HG03025 (cell line): ENCODE data around the gene SLC15A4.
"Not testable (repeated sequence)": the region's sequence is repeated elsewhere in the genome, so short reads cannot be mapped to it uniquely, and the experiment has no call there.

ENCODE experiments used
- ATAC-seq: cut with Tn5 transposase; IDR thresholded peaks from one replicate; pipeline ENCODE4 v1.9.1; 2021; ENCODE audit warnings: mild to moderate bottlenecking, moderate library complexity; ENCODE audit not compliant: unreplicated experiment, low FRiP score

SLC15A4 gene

DNA sequence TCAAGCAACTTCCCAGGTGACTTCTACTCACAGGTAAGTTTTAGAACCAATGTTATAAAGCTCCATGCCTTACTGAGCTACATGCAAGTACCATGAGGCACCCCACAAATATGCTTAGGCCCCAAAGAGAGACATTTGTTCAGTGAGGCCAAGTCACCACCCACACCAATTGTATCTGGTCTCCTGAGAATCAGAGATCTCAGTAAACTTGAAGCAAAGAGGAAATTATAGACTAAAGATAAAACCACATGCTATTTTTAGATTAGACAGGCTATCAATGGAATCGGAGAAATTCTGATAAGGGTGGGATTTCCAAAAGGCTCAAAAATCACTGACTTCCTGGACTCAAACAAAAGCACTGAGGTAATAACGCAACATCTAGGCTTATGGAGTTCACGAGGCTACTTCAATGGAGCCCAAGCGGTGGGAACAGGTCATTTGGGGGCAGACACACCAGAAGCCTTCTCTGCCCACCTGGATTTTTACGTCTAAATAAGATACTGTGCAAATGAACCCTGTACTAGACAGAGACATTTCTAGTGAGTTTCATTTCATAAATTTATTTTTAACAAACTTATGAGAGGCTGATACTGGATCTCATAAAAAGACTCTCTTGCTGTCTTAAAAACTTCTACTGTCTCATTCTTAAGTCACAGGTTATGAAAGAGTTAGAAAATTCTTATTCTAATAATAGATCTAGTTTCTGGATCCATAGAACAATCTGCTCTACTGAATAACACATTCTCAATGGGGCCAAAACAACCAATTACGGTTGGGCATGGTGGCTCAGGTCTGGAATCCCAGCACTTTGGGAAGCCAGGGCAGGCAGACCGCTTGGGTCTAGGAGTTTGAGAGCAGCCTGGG is 7.7 kb downstream of the SLC15A4 start:
- no peak for ATAC-seq

DNA sequence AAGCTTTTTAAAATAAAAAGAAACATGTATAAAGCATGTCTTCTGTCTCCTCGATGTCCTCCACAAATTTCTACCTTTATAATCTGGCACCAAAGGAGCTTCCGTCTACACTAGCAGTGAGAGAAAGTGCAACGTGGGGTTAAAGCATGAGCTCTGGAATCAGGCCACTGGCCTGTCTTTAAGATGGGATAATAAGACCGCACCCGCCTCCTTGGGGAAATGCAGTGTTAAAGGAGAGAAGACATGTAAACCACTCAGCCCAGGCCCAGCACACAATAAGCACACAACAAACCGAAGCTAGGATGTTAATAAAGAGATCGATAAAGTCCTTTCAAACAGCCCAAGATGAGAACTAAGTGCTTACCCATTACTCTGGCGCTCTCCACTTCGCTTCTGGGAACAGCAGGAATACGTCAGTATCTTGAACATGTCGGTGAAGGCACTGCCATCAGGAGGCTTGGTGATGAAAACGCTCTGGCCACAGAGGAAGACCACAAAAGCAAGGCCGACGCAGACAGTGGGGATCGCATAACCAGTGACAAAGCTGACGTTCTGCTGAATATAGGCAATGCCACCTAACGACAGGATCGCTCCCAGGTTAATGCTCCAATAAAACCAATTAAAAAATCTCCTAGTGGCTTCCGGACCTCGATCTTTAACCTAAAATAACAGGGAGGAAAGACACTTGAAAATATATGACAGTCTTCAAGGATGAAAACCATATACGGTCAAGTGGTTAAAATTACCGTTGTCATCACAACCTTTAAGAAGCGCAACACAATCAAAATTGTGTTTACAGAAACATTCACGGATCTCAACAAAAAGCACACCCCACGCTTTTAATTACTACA is 9.1 kb downstream of the SLC15A4 start:
- no peak for ATAC-seq

DNA sequence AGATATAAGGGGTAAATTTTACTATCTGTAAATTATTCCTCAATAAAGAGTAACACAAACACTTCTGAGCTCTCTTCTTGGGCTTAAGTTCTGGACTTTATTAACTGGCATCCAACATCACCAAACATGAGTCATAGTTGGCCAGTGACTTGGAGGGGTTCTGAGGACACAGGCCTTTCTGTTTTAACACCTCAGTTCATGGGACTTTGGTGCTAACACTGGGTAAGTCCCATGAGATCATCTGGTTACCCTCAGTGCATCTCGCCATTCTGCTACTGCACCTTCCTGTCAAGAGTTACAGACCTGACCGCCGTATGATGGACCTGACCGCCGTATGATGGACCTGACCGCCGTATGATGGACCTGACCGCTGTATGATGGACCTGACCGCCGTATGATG is 9.9 kb downstream of the SLC15A4 start:
- no peak for ATAC-seq

DNA sequence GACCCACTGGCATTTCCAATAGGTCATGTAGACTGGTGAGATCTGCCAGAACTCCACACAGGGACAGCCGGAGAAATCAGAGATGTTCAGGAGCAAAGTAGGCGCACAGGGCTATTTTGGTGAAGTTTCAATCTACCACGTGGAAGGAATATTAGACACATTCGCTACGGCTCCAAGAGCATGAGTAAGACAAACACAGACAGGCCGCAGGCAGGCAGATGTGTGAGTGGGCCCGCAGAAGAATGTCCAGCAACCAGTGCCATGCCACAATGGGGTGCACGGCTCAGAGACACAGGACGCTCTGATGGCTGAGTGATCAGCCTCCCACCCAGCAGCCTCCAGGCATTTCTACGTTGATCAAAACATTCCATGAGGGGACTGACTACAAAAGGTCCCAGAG is 10.4 kb downstream of the SLC15A4 start:
- no peak for ATAC-seq

DNA sequence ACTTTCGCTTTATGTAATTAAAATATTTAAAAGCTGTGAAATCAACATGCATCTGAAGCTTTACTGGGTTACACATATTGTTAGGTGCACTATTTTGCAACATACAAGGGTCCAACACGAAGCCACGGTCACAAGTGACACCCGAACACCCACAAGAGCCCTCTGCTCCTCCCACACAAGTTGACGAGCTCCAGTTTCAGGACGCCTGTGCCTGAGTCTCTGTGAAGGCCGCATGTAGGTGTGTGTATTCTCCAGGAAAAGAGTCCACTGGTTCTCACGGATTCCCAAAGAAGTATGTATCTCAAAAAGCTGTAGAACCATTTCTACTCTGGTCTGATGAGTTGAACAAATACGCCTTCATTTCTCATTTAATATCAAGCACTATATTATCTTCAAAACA is 12.0 kb downstream of the SLC15A4 start:
- ATAC-seq: no peak

DNA sequence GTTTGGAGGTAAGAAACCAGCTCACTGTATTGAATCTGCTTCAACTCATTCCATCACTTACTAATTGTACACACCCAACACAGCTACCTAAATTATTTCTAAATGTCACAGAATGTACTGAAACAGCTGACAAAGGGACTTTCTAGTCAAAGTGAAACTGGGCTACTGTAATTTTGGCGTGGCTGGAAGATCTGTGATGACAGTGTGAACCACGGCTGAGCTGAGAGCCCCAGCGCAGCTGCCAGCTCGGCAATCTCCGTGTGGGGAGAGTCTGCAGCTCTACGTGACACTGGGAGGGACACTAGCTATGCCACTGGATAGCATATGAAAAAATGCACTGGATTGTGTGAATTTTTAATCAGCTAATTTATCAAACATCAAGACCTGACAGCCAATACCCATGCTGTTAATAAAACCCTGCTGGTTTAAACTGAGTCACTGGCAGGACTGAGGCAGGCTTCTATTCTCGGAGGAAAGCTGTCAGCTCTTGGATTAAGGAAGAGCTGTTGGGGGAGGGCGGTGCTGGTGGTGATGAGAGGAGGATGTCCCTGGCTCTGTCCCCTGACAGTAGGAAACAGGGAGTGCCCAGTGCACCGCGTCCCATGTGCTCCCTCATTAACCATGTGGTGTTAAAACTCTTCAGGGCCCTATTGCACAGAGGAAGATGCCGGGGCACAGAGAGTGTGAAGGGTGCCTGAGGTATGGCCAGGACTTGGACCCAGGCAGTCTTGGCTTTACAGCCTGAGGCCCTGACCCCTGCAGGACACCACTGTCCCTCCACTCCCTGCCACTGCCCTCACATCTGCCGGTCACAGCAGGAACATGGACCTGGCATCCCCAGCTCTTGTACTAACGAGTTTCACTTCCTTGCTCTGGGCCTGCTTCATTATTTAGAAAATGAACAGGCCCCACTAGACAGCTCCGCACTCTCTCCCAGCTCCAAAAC is 13.3 kb downstream of the SLC15A4 start:
- peak; percentile 64 for ATAC-seq

DNA sequence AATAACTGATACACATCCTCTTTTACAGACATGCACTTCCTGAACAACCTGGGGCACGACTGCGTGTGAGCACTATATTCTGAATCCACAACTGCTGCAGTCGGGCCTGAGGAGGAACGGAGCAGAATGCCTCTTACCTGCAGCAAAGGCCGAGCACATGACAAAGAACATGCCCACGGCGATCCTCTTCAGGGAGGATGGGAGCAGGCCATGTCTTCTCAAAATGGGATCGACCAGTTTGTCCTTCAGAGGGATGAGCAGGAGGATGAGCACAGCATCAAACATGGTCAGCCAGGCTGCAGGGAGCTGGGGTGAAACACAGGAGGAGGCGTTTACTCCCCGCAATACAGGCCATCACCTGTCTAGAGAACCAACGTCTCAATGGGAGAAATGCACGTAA is 15.1 kb downstream of the SLC15A4 start:
- no peak for ATAC-seq

DNA sequence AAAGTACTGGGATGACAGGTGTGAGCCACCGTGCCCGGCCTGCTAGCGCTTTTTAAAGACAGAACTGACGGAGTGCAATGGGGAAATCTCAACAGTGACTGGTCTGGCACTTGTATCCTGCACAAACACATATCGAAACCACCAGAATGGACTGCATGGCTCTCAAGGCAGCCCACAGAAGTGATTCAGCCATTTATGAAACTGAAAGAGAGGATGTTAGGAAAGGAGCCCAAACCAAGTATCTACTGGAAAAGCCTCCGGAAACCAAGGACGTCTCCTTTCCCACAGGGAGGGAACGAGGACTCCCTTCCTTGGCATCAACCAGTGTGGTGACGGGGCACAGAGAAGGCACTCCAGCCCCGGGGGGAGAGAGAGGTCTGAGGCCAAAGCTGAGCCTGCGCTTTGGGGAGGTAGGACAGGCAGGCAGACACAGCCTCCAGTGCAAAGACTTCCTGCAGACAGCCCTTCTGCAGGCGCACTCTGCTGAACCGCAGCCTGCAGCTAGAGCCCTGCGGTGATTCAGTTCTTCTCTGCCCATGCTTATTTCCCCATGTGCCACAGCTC is 16.5 kb downstream of the SLC15A4 start:
- no peak for ATAC-seq

DNA sequence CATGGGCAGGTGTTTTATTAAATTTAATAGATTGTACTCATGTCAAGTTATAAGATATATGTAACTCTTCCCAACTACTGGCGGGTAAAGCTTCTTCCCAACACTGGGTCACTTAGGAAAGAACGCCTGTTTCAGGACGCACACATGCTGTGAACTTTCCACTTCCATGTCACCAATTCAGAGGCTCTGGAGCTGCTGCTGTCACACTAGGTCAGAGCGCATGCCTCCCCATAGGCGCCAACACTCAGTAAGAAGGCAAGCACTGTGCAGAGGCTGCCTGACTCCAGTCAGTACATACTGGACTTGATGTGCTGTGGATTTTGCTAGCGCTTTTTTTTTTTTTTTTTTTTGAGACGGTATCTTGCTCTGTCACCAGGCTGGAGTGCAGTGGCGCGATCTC is 17.2 kb downstream of the SLC15A4 start:
- ATAC-seq: no peak

DNA sequence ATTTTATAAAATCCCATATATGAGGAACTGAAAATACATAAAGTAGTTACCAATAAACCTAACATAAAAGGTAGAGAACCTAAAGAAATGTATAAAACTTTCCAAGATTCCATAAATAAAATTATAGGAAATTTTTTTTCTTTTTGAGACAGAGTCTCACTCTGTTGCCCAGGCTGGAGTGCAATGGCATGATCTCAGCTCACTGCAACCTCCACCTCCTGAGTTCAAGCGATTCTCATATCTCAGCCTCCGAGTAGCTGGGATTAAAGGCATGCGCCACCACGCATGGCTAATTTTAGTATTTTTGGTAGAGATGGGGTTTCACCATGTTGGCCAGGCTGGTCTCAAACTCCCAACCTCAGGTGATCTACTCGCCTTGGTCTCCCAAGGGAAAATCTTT is 18.4 kb downstream of the SLC15A4 start:
- ATAC-seq: not testable (repeated sequence)

DNA sequence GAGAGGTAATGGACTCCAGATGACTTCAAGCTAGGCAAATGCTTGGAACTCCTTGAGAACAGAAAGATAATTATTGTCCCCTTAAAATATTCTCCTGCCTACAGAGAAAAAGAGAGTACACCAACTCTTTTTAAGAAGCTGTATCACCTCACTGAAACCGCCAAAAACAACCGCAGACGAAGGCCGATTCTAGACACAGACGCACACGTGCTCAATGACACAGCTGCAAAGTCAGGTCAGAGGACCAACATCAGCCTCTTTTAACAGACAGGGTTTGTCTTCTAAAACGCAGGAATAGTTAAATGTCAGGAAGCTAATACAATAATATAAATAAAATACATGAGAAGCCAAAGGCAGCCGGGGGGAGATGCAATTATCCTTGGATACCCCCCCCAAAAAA is 19.0 kb downstream of the SLC15A4 start:
- ATAC-seq: no peak

DNA sequence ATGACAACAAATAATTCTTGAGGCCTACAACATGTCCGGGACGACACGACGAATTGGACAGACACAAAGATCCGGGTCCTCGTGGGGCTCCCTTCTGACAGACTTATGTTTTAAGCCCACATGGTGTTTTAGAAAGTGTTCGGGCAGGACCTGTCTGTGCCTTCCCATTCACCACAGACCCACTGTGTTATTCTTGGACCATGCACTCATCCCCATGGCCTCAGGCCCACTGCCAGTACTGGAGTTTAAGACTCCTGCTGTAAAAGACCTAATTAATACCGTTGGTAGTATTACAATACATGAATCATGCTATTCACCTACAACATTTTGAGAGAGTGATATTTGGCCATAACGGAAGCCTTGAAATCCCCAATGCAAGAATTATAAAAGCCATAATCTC is 20.0 kb downstream of the SLC15A4 start:
- no peak for ATAC-seq

DNA sequence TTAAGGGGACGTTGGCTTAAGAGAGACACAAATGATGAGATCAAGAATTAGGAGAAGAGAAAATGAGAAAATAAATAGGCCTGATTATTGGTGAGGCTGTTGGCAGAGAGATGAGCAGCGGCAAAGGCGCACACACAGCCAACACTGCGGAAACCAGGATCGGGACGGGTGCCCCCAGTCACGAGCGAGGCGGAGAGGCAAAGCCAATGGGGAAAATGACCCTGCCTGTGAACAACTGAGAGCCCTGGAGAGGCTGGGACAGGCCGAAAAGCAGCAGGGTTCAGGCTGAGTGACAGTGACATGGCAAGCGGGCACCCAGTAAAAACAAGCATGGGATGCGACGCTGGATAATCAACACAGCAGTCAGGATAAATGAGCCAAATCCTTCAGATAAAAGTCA is 21.0 kb downstream of the SLC15A4 start:
- no peak for ATAC-seq

DNA sequence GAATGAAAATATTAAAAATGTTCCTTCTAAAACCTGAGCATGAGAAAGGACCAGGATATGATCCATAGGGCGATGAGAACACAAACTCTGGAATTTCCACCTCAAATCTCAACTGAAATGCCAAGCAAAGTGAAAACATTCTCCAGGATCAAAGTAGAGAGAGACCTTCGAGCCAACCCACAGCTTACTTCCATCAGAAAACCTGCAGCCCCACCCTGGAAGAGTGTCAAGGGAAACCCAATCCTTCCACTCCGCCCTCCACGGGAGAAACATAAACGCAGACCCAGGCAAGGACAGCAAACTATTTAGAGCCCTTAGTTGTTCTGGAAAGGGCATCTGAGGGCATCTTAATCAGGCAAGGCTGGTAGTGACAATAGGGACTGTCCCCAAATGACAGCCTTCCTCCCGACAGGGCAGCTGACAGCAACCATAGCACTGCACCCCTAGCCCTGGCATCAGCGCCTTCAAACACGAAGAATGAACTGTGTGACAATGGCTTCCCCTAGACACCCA is 21.8 kb downstream of the SLC15A4 start:
- no peak for ATAC-seq

DNA sequence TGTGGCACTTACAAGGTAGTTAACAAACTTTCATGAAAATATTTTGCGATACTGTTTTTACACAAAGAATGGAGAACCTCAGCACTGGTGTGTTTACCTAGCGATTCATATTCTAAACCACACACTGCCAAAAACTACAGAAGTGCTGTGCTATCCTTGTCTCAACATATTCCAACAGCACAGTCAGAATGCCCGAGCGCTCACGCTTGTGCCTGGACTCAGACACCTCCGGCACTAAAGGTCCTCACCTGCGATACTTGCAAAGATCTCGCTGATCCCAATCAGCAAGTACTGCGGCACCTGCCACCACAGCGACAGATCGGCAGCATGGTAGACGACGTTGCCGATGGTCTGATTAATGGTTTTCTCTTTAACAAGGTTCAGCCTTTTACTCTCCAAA is 23.2 kb downstream of the SLC15A4 start:
- no peak for ATAC-seq

DNA sequence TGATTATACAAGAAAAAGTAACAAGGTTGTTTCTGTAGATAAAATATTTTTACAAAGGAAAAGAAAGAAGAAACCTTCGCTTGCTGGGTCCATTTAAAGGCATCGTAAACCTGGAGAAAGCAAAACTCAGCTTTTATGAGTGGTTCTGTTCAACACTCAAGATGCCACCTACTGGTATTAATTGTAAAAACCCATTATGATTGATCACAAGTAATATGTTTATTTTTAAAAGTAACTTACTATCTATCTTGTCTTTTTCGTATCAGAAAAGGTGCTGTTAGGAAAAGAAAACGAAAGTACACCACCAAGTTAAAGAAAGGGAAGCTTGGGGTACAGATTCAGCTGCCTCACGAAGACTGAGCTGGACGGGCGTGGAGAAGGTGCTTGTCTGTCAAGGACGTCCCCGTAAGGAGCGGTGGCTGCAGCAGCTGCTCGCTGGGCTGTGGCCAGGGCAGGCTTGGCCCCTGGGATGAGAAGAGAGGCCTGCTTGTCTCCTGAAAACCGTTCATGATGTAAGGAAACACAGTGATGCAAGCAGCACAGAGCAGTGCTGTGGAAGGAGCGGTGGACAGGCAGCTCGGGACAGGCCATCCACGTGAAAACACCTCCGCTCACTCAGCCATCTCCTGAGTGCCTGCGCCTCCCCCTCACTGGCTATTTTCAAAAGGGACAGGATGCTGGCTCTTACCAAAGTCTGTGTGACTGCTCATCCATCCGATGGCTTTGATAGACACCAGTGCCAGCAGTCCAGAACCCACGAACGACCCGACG is 25.0 kb downstream of the SLC15A4 start:
- no peak for ATAC-seq

DNA sequence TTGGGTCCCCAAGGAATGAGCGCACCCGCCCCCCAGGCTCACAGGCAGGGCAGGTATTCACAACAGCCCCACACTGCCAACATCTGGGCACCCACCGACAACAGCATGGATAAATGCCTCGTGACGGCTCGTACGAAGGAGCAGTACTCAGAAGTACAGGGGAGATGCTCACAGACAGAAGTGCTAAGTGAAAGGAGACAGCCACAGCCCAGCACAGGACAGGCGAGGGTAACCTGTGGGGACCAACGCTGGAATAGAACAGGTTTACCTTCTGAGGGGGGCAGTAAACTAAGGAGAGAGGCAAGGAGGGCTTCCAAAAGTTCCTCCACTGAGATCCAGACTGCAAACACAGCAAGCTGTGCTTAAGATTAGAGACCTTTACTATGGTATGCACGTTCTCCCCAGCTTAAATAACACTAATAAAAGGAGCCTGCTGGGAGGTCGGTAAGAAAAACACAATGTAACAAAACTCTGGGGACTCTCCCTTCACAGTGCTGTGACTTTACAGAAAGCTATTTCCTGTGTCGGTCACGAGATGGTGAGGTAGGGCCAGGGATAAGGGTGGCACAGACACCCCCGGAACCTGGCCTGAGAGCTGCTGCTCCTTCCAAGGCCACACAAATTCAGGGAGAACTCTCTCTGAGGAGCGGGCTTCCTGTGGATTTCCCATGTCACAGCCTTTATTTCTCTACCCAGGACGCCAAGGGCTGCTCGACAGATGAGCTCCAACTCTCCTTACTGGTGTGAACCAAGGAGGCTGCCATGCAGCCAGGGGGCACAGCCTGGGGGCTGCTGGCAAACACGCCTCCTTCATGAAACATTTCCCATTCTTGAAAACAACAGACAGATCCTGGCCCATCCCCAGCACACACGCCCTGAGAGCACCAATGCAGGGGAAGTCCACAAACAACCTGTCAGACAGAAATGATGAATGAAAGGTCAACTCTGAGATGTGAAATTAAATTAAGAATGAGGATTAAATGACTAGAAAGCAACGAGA is 26.3 kb downstream of the SLC15A4 start:
- ATAC-seq: no peak

DNA sequence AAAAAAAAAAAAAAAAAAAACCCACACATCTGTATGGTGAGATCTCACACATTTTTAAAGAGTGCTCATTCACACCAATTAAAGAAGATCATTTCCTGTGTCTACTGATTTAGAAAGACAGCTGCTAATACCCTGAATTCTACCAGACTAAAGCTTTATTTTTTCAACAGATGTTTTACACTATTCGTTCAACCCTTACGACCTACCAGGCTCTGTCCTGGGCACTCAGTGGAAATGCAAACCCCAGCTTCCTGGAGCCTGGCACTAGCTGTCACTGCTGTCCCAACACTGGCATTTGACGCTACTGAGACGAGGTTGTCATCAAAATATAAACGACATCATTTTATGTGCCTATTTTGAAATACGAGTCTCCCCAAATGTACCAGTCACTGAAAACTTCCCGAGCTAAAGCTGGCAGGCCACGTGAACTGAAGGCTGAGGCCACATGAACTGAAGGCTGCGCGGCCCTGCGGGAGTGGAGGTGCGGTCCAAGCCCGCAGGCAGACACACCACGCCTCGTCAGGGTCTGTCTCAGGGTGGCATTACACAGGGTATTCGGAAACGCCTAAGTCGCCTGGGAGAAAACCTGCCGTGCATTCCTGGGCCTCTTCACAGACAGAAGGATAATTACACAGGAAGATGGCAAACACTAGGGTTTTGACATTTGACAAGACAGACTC is 27.2 kb downstream of the SLC15A4 start:
- ATAC-seq: no peak
